Measurements from ENCODE around the gene GRWD1. TPM values are rescaled to one million over a fixed set of nuclear protein-coding genes. Genes with fewer than 3 reads are reported as not detected.

Gene GRWD1
- total RNA-seq, 1 donor from 2014 or later: 31.9 TPM

DNA sequence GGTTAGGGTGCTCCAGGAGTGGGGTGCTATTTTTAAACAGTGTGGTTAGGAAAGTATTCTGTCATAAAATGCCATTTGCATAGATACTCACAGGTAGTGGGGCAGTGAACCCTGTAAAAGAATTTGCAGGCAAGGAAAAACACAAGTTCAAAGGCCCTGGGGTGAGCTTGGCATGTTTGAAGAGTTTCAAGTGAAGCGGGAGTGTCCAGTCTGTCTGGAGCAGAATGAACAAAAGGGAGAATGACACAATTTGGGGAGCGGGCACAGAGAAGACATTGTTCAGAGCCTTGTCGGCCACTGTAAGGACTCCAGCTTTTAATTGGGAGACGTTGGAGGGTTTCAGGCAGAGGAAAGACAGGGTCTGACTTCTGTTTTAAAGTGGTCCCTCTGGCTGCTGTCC is 2.8 kb downstream of the GRWD1 start:
- Histone ChIP-seq H3K4me3 (ENCODE audit: low read depth, low read length) (no peak overlapping the region), H3K36me3 (ENCODE audit: control insufficient read depth, insufficient read depth, low read length) (peaks cover 30% of the 10 kb centered on the region), H3K27me3 (ENCODE audit: control insufficient read depth, insufficient read depth, low read length) (no peaks in the 10 kb centered on the region)
- DNase-seq (ENCODE audit: low read depth) (no peak), FAIRE-seq (no peak)
- TF ChIP-seq, protein P1, sequence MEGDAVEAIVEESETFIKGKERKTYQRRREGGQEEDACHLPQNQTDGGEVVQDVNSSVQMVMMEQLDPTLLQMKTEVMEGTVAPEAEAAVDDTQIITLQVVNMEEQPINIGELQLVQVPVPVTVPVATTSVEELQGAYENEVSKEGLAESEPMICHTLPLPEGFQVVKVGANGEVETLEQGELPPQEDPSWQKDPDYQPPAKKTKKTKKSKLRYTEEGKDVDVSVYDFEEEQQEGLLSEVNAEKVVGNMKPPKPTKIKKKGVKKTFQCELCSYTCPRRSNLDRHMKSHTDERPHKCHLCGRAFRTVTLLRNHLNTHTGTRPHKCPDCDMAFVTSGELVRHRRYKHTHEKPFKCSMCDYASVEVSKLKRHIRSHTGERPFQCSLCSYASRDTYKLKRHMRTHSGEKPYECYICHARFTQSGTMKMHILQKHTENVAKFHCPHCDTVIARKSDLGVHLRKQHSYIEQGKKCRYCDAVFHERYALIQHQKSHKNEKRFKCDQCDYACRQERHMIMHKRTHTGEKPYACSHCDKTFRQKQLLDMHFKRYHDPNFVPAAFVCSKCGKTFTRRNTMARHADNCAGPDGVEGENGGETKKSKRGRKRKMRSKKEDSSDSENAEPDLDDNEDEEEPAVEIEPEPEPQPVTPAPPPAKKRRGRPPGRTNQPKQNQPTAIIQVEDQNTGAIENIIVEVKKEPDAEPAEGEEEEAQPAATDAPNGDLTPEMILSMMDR (IDR thresholded peaks at IDR 0.05; ENCODE audit: insufficient read depth, low read length, severe bottlenecking): no peak

DNA sequence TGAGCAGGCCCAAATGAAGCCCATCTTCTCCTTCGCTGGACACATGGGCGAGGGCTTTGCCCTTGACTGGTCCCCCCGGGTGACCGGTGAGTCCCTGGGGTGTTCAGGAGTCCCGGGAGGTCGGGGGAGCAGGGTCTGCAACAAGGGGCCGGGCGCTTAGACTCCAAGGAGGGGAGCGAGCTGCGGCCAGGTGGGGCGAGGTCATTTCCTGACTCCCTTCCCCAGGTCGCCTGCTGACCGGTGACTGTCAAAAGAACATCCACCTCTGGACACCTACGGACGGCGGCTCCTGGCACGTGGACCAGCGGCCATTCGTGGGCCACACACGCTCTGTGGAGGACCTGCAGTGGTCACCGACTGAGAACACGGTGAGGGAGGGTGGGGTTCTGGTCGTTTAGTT is 4.7 kb downstream of the GRWD1 start:
- H3K4me3 ChIP-seq (ENCODE audit: low read depth, low read length): no peak overlapping the region
- FAIRE-seq (no peak), DNase-seq (ENCODE audit: low read depth) (no peak)
- TF ChIP-seq, protein P1 (IDR thresholded peaks at IDR 0.05; ENCODE audit: insufficient read depth, low read length, severe bottlenecking): no peak
- H3K27me3 ChIP-seq (ENCODE audit: control insufficient read depth, insufficient read depth, low read length): no peaks in the 10 kb centered on the region
- H3K36me3 ChIP-seq (ENCODE audit: control insufficient read depth, insufficient read depth, low read length): peaks cover 41% of the 10 kb centered on the region

DNA sequence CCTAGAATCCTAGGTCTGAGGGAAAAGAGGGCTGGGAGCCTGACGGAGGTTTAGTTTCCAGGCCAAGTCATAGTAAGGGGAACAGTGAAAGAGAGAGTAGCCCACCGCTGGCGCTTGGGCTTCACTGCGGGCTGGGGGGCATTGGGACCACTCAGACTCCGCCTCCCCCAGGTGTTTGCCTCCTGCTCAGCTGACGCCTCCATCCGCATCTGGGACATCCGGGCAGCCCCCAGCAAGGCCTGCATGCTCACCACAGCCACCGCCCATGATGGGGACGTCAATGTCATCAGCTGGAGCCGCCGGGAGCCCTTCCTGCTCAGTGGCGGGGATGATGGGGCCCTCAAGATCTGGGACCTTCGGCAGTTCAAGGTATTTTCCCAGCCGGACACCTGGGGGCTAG is 5.1 kb downstream of the GRWD1 start:
- no peaks in the 10 kb centered on the region for H3K27me3 ChIP-seq (ENCODE audit: control insufficient read depth, insufficient read depth, low read length)
- no peak for DNase-seq (ENCODE audit: low read depth)
- H3K4me3 ChIP-seq (ENCODE audit: low read depth, low read length): no peak overlapping the region
- FAIRE-seq: no peak
- TF ChIP-seq, protein P1 (IDR thresholded peaks at IDR 0.05; ENCODE audit: insufficient read depth, low read length, severe bottlenecking): no peak
- peaks cover 45% of the 10 kb centered on the region for H3K36me3 ChIP-seq (ENCODE audit: control insufficient read depth, insufficient read depth, low read length)

DNA sequence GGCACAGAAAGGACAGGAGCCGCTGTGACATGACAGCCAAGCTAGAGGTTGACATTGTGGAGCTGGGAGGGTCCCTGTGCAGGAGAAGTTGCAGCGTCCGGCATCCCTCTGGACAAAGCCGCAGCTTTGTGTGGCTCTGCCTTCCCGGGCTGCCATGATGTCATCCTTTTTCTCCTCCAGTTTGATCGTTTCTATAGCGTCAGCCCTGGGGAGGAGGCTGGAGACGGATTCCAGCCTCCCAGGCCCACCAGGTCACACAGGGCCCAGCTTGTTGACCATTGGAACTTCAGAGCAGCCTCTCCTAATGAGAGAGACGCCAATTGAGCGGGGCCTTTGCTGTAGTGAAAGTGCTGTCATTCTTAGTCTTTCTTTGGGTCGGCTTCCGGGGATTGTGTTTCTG is 5.8 kb downstream of the GRWD1 start:
- FAIRE-seq: no peak
- H3K36me3 ChIP-seq (ENCODE audit: control insufficient read depth, insufficient read depth, low read length): peaks cover 50% of the 10 kb centered on the region
- TF ChIP-seq, protein P1 (IDR thresholded peaks at IDR 0.05; ENCODE audit: insufficient read depth, low read length, severe bottlenecking): no peak
- H3K4me3 ChIP-seq (ENCODE audit: low read depth, low read length): no peak overlapping the region
- no peaks in the 10 kb centered on the region for H3K27me3 ChIP-seq (ENCODE audit: control insufficient read depth, insufficient read depth, low read length)
- DNase-seq (ENCODE audit: low read depth): no peak

DNA sequence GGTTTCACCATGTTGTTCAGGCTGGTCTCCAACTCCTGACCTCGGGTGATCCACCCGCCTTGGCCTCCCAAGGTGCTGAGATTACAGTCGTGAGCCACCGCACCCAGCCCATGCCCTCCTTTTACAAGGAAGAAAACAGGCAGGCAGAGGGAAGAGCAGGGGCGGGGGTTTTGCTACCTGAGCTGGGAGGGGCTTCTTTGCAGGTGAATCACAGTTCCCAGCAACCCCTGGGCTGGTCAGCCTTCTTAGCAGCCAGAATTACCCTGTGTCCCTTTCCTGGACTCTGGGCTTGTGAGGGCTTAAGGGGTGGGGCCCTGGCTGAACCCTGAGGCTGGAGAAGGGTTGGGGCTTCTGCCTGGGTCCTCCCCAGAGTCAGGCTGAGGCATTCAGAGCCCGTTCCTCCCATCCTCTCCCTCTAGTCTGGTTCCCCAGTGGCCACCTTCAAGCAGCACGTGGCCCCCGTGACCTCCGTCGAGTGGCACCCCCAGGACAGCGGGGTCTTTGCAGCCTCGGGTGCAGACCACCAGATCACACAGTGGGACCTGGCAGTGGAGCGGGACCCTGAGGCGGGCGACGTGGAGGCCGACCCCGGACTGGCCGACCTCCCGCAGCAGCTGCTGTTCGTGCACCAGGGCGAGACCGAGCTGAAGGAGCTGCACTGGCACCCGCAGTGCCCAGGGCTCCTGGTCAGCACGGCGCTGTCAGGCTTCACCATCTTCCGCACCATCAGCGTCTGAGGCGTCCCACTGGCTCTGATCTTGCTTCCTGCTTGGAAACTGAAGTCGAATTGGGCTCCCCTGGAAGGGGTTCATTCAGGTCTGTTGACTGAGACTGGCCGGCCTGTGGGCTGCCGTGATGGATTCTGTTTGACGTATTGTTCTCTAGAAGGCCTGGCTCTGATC is 6.8 kb downstream of the GRWD1 start:
- no peaks in the 10 kb centered on the region for H3K27me3 ChIP-seq (ENCODE audit: control insufficient read depth, insufficient read depth, low read length)
- peaks cover 51% of the 10 kb centered on the region for H3K36me3 ChIP-seq (ENCODE audit: control insufficient read depth, insufficient read depth, low read length)
- TF ChIP-seq, protein P1 (IDR thresholded peaks at IDR 0.05; ENCODE audit: insufficient read depth, low read length, severe bottlenecking): no peak
- H3K4me3 ChIP-seq (ENCODE audit: low read depth, low read length): no peak overlapping the region
- FAIRE-seq (peak; percentile 13), DNase-seq (ENCODE audit: low read depth) (no peak)
